Hepatocyte (in vitro differentiated cells): ENCODE data around the gene TENM4. TPM values are rescaled to one million over a fixed set of nuclear protein-coding genes. Genes with fewer than 3 reads are reported as not detected.

Experiments
- DNase-seq: peaks from one replicate; pipeline ENCODE4 v3.0.0-alpha.2; 2016; ENCODE audit warnings: low spot score
- H2AFZ ChIP-seq: fragments of 200-600 bp; sonication (generic); 2 replicates; pipeline ENCODE4 v1.6.0; 2016; ENCODE audit warnings: antibody characterized with exemption, mild to moderate bottlenecking
- H3K27ac ChIP-seq: fragments of 200-600 bp; sonication (generic); 2 replicates; pipeline ENCODE4 v1.5.1; 2016; ENCODE audit warnings: mild to moderate bottlenecking
- H3K27me3 ChIP-seq: fragments of 200-600 bp; sonication (generic); 2 replicates; pipeline ENCODE4 v1.6.1; 2016
- H3K36me3 ChIP-seq: fragments of 200-600 bp; sonication (generic); replicated peaks from 2 replicates; pipeline ENCODE4 v1.5.1; 2016; ENCODE audit warnings: low read depth; ENCODE audit not compliant: insufficient read depth
- H3K4me1 ChIP-seq: fragments of 200-600 bp; sonication (generic); 2 replicates; pipeline ENCODE4 v1.5.1; 2016; ENCODE audit warnings: mild to moderate bottlenecking, moderate library complexity; ENCODE audit not compliant: insufficient read depth
- H3K4me2 ChIP-seq: fragments of 200-600 bp; sonication (generic); 2 replicates; pipeline ENCODE4 v1.6.0; 2016
- H3K4me3 ChIP-seq: fragments of 200-600 bp; sonication (generic); 2 replicates; pipeline ENCODE4 v1.5.1; 2016; ENCODE audit warnings: mild to moderate bottlenecking
- H3K79me2 ChIP-seq: fragments of 200-600 bp; sonication (generic); 2 replicates; pipeline ENCODE4 v1.6.0; 2017; ENCODE audit warnings: mild to moderate bottlenecking
- H3K9me2 ChIP-seq: fragments of 200-600 bp; sonication (generic); replicated peaks from 2 replicates; pipeline ENCODE4 v1.6.0; 2017; ENCODE audit warnings: mild to moderate bottlenecking; ENCODE audit not compliant: insufficient read depth
- H3K9me3 ChIP-seq: fragments of 200-600 bp; sonication (generic); 2 replicates; pipeline ENCODE4 v1.5.1; 2016; ENCODE audit warnings: low read depth, mild to moderate bottlenecking
- H4K20me1 ChIP-seq: fragments of 200-600 bp; sonication (generic); 2 replicates; pipeline ENCODE4 v1.6.0; 2016; ENCODE audit warnings: mild to moderate bottlenecking; ENCODE audit not compliant: insufficient read depth, poor library complexity, severe bottlenecking
- CTCF ChIP-seq: fragments of 200-600 bp; sonication (generic); IDR thresholded peaks from 2 replicates; pipeline ENCODE4 v1.5.1; 2016; ENCODE audit warnings: antibody characterized with exemption, mild to moderate bottlenecking; ENCODE audit not compliant: poor library complexity
- EZH2 ChIP-seq: fragments of 200-600 bp; sonication (generic); IDR thresholded peaks from 2 replicates; pipeline ENCODE4 v1.6.1; 2016; ENCODE audit warnings: antibody characterized with exemption, mild to moderate bottlenecking, borderline replicate concordance
- EZH2phosphoT487 ChIP-seq: fragments of 200-600 bp; sonication (generic); IDR thresholded peaks from one replicate; pipeline ENCODE4 v1.6.1; 2018; ENCODE audit warnings: antibody characterized with exemption, mild to moderate bottlenecking, low read depth, moderate library complexity; ENCODE audit not compliant: unreplicated experiment, severe bottlenecking
- WGBS: methylation state at CpG from one replicate; pipeline ENCODE4 v1.1.6; 2016; ENCODE audit warnings: low lambda C conversion rate; ENCODE audit errors: missing lambda C conversion rate; 5-methylcytosine and 5-hydroxymethylcytosine counted together
- polyA plus RNA-seq: library from polyadenylated mRNA; unstranded; fragments of >200 nt; fragmentation: Nextera tagmentation; extraction: Ambion mirVana; gene quantifications from 2 replicates; pipeline ENCODE4 v1.2.1, GENCODE V29; 2016
- total RNA-seq: library from RNA; depleted of rRNA; stranded (reverse); fragments of >200 nt; gene quantifications from 2 replicates; pipeline ENCODE4 v1.2.3, GENCODE V29; 2014

Gene TENM4
- total and polyA plus RNA-seq, 2 experiments from 2014 or later, result 18.4 to 18.7 TPM

GRCh38 chr11:79314906-79315689 lies 125.7 kb downstream of the TENM4 start:
- Histone ChIP-seq H3K27ac (no peak overlapping the region), H3K79me2 (no peaks in the 10 kb centered on the region), H4K20me1 (peaks cover 3% of the 10 kb centered on the region), H3K27me3 (no peaks in the 10 kb centered on the region), H3K9me3 (no peaks in the 10 kb centered on the region), H3K4me3 (no peak overlapping the region), H3K36me3 (no peaks in the 10 kb centered on the region), H3K4me2 (no peak overlapping the region), H3K4me1 (no peaks in the 10 kb centered on the region), H3K9me2 (no peaks in the 10 kb centered on the region), H2AFZ (no peak overlapping the region)
- peak; percentile 50 for DNase-seq
- WGBS, result 75% methylated on average over 8 of the region's 8 CpGs
- TF ChIP-seq CTCF (no peak), EZH2phosphoT487 (no peak), EZH2 (no peak)

- Histone ChIP-seq H3K4me3 (no peak overlapping the region), H3K4me1 (peaks cover 11% of the 10 kb centered on the region), H4K20me1 (peaks cover 3% of the 10 kb centered on the region), H3K27ac (no peak overlapping the region), H3K4me2 (no peak overlapping the region), H3K9me3 (no peaks in the 10 kb centered on the region), H3K9me2 (no peaks in the 10 kb centered on the region), H2AFZ (no peak overlapping the region), H3K27me3 (no peaks in the 10 kb centered on the region), H3K79me2 (no peaks in the 10 kb centered on the region), H3K36me3 (no peaks in the 10 kb centered on the region)
- no peak for TF ChIP-seq EZH2phosphoT487
- TF ChIP-seq EZH2, result no peak
- no peak for TF ChIP-seq CTCF
- DNase-seq, result no peak
- WGBS, result 96% methylated on average over 4 of the region's 4 CpGs
Observed at GRCh38 chr11:79313530-79313913, 127.3 kb downstream of the TENM4 start.

- H3K9me3 ChIP-seq, result no peaks in the 10 kb centered on the region
- 73% methylated on average over 6 of the region's 6 CpGs for WGBS
- H3K79me2 ChIP-seq, result no peaks in the 10 kb centered on the region
- no peak for DNase-seq
- no peaks in the 10 kb centered on the region for H3K27me3 ChIP-seq
- peaks cover 3% of the 10 kb centered on the region for H4K20me1 ChIP-seq
- H3K9me2 ChIP-seq, result no peaks in the 10 kb centered on the region
- H2AFZ ChIP-seq, result no peak overlapping the region
- H3K4me2 ChIP-seq, result no peak overlapping the region
- H3K4me3 ChIP-seq, result no peak overlapping the region
- TF ChIP-seq CTCF (no peak), EZH2 (no peak)
- H3K36me3 ChIP-seq, result no peaks in the 10 kb centered on the region
- H3K27ac ChIP-seq, result no peak overlapping the region
- H3K4me1 ChIP-seq, result peaks cover 11% of the 10 kb centered on the region
Observed at GRCh38 chr11:79312617-79313529, 128.0 kb downstream of the TENM4 start.
